ENCODE measurements around the gene RIMBP2. TPM values are rescaled to one million over a fixed set of nuclear protein-coding genes. Genes with fewer than 3 reads are reported as not detected.
"Not testable (repeated sequence)": the region's sequence is repeated elsewhere in the genome, so short reads cannot be mapped to it uniquely, and the experiment has no call there.

RIMBP2 gene
- total RNA-seq, 2 experiments from 2014 or later: not detected

DNA sequence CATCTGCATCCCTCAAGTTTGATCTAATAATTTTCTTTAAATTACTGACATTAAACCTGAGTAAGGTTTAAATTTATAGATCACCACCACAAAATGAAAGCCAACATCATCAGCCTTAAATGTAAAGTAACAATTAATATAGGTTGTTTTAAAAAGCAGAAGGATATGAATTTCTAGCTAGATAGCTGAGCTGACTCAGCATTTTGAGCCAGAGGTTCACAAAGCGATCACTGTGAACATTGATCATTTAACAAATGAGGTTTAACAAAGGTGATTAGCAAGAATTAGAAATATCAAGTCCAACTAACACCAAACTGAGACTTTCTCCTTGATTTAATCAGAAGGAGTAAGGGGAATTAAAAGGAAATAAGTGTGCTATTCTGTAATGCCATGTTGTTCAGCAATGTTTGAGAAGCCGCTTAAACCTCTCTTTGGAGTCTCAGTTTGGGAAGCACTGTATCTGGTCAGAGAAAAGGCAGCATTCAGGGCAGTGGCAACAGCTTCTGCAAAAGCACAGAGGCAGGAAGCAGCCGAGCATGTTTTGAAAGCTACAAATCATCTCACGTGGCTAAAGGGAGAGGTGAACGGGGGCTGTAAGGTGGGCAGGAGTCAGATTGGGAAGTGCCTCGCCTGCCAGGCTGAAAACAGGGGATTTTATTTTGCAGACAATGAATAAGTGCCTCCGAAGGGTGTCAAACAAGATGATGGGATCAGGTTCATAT, 19.6 kb downstream of the RIMBP2 start:
- H3K4me3 ChIP-seq (ENCODE audit: low read length): no peak overlapping the region
- no peak overlapping the region for H3K4me3 Mint-ChIP-seq
- peaks cover 0 to 4% of the 10 kb centered on the region in 2 experiments for H3K9me3 ChIP-seq (ENCODE audit: control insufficient read depth in 1 of 2, insufficient read depth in 1 of 2, low read length in 2 of 2)
- H3K27me3 Mint-ChIP-seq: peaks cover 19% of the 10 kb centered on the region
- DNase-seq: no peak
- H3K9me3 Mint-ChIP-seq: no peaks in the 10 kb centered on the region
- H3K36me3 ChIP-seq (ENCODE audit: insufficient read depth, low read length): no peaks in the 10 kb centered on the region
- H3K36me3 Mint-ChIP-seq (ENCODE audit: low read depth): no peaks in the 10 kb centered on the region
- no peak for ATAC-seq (ENCODE audit: poor library complexity)
- H3K27ac Mint-ChIP-seq: no peak overlapping the region
- peaks cover 0 to 14% of the 10 kb centered on the region in 2 experiments for H3K27me3 ChIP-seq (ENCODE audit: control insufficient read depth in 1 of 2, insufficient read depth in 2 of 2, low read length in 2 of 2)
- no peaks in the 10 kb centered on the region for H3K4me1 ChIP-seq (ENCODE audit: insufficient read depth, low read length)
- TF ChIP-seq, protein P1, sequence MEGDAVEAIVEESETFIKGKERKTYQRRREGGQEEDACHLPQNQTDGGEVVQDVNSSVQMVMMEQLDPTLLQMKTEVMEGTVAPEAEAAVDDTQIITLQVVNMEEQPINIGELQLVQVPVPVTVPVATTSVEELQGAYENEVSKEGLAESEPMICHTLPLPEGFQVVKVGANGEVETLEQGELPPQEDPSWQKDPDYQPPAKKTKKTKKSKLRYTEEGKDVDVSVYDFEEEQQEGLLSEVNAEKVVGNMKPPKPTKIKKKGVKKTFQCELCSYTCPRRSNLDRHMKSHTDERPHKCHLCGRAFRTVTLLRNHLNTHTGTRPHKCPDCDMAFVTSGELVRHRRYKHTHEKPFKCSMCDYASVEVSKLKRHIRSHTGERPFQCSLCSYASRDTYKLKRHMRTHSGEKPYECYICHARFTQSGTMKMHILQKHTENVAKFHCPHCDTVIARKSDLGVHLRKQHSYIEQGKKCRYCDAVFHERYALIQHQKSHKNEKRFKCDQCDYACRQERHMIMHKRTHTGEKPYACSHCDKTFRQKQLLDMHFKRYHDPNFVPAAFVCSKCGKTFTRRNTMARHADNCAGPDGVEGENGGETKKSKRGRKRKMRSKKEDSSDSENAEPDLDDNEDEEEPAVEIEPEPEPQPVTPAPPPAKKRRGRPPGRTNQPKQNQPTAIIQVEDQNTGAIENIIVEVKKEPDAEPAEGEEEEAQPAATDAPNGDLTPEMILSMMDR (IDR thresholded peaks at IDR 0.05): no peak
- ChIA-PET CTCF (no interaction called here), POLR2A (no interaction called here)
- H3K4me1 Mint-ChIP-seq (ENCODE audit: low read depth): no peaks in the 10 kb centered on the region
- H3K27ac ChIP-seq (ENCODE audit: low read depth in 1 of 2, low read length in 2 of 2): no peak overlapping the region
- intact Hi-C loops (cut with DNase I, micrococcal nuclease): no loop called here

DNA sequence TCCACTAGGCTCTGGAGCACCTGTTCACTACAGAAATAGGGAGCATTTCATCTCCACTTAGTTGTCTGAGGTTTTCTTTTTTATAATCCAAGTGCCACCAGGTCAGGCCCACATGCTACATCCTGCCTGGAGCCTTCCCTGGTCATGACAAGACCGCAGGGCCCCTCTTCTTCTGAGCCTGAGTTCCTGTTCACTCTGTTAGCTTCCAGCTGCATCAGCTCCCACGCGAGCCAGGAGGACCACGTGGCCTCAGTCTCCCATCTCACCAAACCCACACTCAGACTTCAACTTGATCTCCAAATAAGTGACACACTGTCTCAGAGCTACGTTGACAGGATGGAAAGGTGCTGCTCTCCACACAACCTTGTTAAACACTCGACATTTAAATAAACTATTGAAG, 21.0 kb downstream of the RIMBP2 start:
- no peaks in the 10 kb centered on the region for H3K9me3 ChIP-seq (ENCODE audit: control insufficient read depth in 1 of 2, insufficient read depth in 1 of 2, low read length in 2 of 2)
- H3K36me3 ChIP-seq (ENCODE audit: insufficient read depth, low read length): no peaks in the 10 kb centered on the region
- Mint-ChIP-seq H3K9me3 (no peaks in the 10 kb centered on the region), H3K27ac (no peak overlapping the region), H3K4me1 (ENCODE audit: low read depth) (no peaks in the 10 kb centered on the region), H3K4me3 (no peak overlapping the region), H3K36me3 (ENCODE audit: low read depth) (no peaks in the 10 kb centered on the region), H3K27me3 (peaks cover 19% of the 10 kb centered on the region)
- TF ChIP-seq, protein P1 (IDR thresholded peaks at IDR 0.05): no peak
- peaks cover 0 to 14% of the 10 kb centered on the region in 2 experiments for H3K27me3 ChIP-seq (ENCODE audit: control insufficient read depth in 1 of 2, insufficient read depth in 2 of 2, low read length in 2 of 2)
- H3K4me1 ChIP-seq (ENCODE audit: insufficient read depth, low read length): no peaks in the 10 kb centered on the region
- POLR2A ChIA-PET: no interaction called here
- H3K4me3 ChIP-seq (ENCODE audit: low read length): no peak overlapping the region
- CTCF ChIA-PET: no interaction called here
- no peak for ATAC-seq (ENCODE audit: poor library complexity)
- no peak overlapping the region for H3K27ac ChIP-seq (ENCODE audit: low read depth in 1 of 2, low read length in 2 of 2)
- intact Hi-C loops (cut with DNase I, micrococcal nuclease): no loop called here
- no peak for DNase-seq

DNA sequence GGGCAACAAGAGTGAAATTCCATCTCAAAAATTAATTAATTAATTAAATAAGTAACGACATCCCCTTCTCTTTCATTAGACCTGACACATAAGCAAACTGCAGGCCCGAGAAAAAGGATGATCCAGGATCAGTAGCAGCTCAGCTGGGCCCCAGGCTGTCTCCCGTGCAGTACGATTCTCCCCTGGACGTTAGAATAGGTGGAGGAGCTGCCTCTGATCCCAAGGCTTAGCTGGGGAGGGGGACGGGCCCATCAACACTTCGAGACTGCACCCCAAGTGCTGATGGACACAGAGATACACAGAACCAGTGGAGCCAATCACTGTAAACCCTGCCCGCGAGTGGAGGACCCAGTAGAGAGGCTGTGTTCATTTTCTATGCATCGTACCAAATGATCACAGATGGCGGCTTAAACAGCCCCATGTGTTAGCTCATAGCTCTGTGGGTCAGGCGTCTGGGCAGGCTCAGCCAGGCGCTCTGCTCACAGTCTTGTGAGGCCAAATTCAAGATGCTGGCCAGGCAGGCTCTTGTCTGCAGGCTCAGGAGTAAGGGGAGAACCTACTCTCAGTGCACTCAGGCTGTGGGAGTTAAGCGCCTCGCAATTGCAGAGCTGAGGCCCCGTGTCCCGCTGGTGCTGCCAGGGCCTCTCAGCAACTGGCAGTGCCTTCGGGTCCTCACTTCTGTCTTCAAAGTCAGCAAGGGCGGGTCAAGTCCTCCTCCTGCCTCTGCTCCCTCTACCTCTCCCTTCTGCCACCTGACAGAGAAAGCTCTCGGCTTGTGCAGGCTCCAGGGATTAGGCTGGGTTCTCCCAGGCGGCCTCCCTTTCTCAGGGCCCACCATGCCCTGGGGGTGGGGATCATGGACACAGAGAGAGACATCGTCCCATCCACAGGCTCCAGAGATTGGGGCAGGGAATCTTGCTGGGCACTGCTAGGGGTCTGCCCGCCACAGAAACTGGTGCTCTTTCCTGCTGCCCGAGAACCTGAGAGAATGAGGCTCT, 26.4 kb downstream of the RIMBP2 start:
- TF ChIP-seq, protein P1 (IDR thresholded peaks at IDR 0.05): no peak
- ATAC-seq (ENCODE audit: poor library complexity) (no peak), DNase-seq (no peak)
- Histone ChIP-seq H3K27me3 (ENCODE audit: control insufficient read depth in 1 of 2, insufficient read depth in 2 of 2, low read length in 2 of 2) (peaks cover 3 to 12% of the 10 kb centered on the region in 2 experiments), H3K9me3 (ENCODE audit: control insufficient read depth in 1 of 2, insufficient read depth in 1 of 2, low read length in 2 of 2) (peaks cover 0 to 21% of the 10 kb centered on the region in 2 experiments), H3K4me1 (ENCODE audit: insufficient read depth, low read length) (no peaks in the 10 kb centered on the region), H3K4me3 (ENCODE audit: low read length) (no peak overlapping the region), H3K27ac (ENCODE audit: low read depth in 1 of 2, low read length in 2 of 2) (no peak overlapping the region), H3K36me3 (ENCODE audit: insufficient read depth, low read length) (no peaks in the 10 kb centered on the region)
- Mint-ChIP-seq H3K27ac (no peak overlapping the region), H3K4me3 (no peak overlapping the region), H3K4me1 (ENCODE audit: low read depth) (no peaks in the 10 kb centered on the region), H3K9me3 (no peaks in the 10 kb centered on the region), H3K36me3 (ENCODE audit: low read depth) (no peaks in the 10 kb centered on the region), H3K27me3 (peaks cover 18% of the 10 kb centered on the region)
- ChIA-PET POLR2A (no interaction called here), CTCF (no interaction called here)
- intact Hi-C loops (cut with DNase I, micrococcal nuclease): no loop called here

DNA sequence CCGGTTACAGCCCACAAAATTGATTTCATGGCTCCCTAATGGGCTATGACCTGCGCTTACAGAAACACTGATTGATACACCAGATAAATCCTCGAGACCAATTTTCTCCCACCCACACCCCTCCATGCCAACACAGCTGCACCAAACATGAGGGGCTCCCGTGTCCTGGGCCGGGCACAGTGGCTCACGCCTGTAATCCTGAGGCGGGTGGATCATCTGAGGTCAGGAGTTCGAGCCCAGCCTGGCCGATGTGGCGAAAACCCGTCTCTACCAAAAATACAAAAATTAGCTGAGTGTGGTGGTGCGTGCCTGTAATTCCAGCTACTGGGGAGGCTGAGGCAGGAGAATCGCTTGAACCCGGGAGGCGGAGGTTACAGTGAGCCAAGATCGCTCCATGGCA, 27.1 kb downstream of the RIMBP2 start:
- Histone ChIP-seq H3K27me3 (ENCODE audit: control insufficient read depth in 1 of 2, insufficient read depth in 2 of 2, low read length in 2 of 2) (peaks cover 3 to 12% of the 10 kb centered on the region in 2 experiments), H3K9me3 (ENCODE audit: control insufficient read depth in 1 of 2, insufficient read depth in 1 of 2, low read length in 2 of 2) (peaks cover 0 to 21% of the 10 kb centered on the region in 2 experiments)
- H3K27ac Mint-ChIP-seq; H3K4me3 ChIP-seq (ENCODE audit: low read length); intact Hi-C loops (cut with DNase I, micrococcal nuclease); CTCF ChIA-PET; H3K4me3 Mint-ChIP-seq; H3K36me3 Mint-ChIP-seq (ENCODE audit: low read depth); ATAC-seq (ENCODE audit: poor library complexity); H3K4me1 Mint-ChIP-seq (ENCODE audit: low read depth); H3K27ac ChIP-seq (ENCODE audit: low read depth in 1 of 2, low read length in 2 of 2); H3K36me3 ChIP-seq (ENCODE audit: insufficient read depth, low read length); POLR2A ChIA-PET; H3K4me1 ChIP-seq (ENCODE audit: insufficient read depth, low read length); DNase-seq; H3K9me3 Mint-ChIP-seq: not testable (repeated sequence)
- H3K27me3 Mint-ChIP-seq: peaks cover 13% of the 10 kb centered on the region
